ENCODE results near the gene KRTAP5-2.
A peak's percentile ranks its signal among the peaks of the same experiment; 100 is the strongest.

Gene KRTAP5-2

GRCh38 chr11:1643146-1643690 lies 45.1 kb upstream of the KRTAP5-2 start:
- no peak for TF ChIP-seq CTCF (conservative IDR thresholded peaks at IDR 0.05; ENCODE audit: low read depth, low read length)
- no peaks in the 10 kb centered on the region for H3K79me2 ChIP-seq (ENCODE audit: insufficient read depth, low read depth)

GRCh38 chr11:1642288-1643145 lies 44.4 kb upstream of the KRTAP5-2 start:
- Histone ChIP-seq H3K79me2 (ENCODE audit: insufficient read depth, low read depth) (no peaks in the 10 kb centered on the region), H3K4me3 (IDR thresholded peaks at IDR 0.05; ENCODE audit: insufficient read depth, low read depth, low read length) (no peak overlapping the region), H3K27me3 (ENCODE audit: insufficient read depth, low read depth) (peaks cover 88% of the 10 kb centered on the region), H3K27ac (no peak overlapping the region), H4K20me1 (ENCODE audit: insufficient read depth) (no peaks in the 10 kb centered on the region), H3K4me1 (ENCODE audit: low read depth, poor library complexity, severe bottlenecking) (peaks cover 3% of the 10 kb centered on the region), H3K4me2 (no peak overlapping the region), H3K36me3 (ENCODE audit: insufficient read depth) (no peaks in the 10 kb centered on the region), H3K9ac (no peak overlapping the region), H2AFZ (ENCODE audit: low read depth) (no peak overlapping the region)
- no peak for TF ChIP-seq CTCF (conservative IDR thresholded peaks at IDR 0.05; ENCODE audit: low read depth, low read length)

More at GRCh38 chr11:1643146-1643690, 45.1 kb upstream of the KRTAP5-2 start:
- H3K27ac ChIP-seq = no peak overlapping the region
- H3K4me1 ChIP-seq (ENCODE audit: low read depth, poor library complexity, severe bottlenecking) = no peaks in the 10 kb centered on the region
- no peak overlapping the region for H3K4me2 ChIP-seq
- H2AFZ ChIP-seq (ENCODE audit: low read depth) = no peak overlapping the region
- peaks cover 86% of the 10 kb centered on the region for H3K27me3 ChIP-seq (ENCODE audit: insufficient read depth, low read depth)
- no peaks in the 10 kb centered on the region for H4K20me1 ChIP-seq (ENCODE audit: insufficient read depth)
- no peak overlapping the region for H3K4me3 ChIP-seq (IDR thresholded peaks at IDR 0.05; ENCODE audit: insufficient read depth, low read depth, low read length)
- H3K36me3 ChIP-seq (ENCODE audit: insufficient read depth) = no peaks in the 10 kb centered on the region
- no peak overlapping the region for H3K9ac ChIP-seq

GRCh38 chr11:1641096-1641495 lies 43.0 kb upstream of the KRTAP5-2 start:
- Histone ChIP-seq H3K79me2 (ENCODE audit: insufficient read depth, low read depth) (no peaks in the 10 kb centered on the region), H3K4me2 (no peak overlapping the region), H3K9ac (no peak overlapping the region), H3K4me3 (IDR thresholded peaks at IDR 0.05; ENCODE audit: insufficient read depth, low read depth, low read length) (no peak overlapping the region), H3K4me1 (ENCODE audit: low read depth, poor library complexity, severe bottlenecking) (peaks cover 4% of the 10 kb centered on the region), H3K36me3 (ENCODE audit: insufficient read depth) (no peaks in the 10 kb centered on the region), H3K27ac (no peak overlapping the region), H3K27me3 (ENCODE audit: insufficient read depth, low read depth) (peaks cover 86% of the 10 kb centered on the region), H2AFZ (ENCODE audit: low read depth) (no peak overlapping the region), H4K20me1 (ENCODE audit: insufficient read depth) (no peaks in the 10 kb centered on the region)
- no peak for TF ChIP-seq CTCF (conservative IDR thresholded peaks at IDR 0.05; ENCODE audit: low read depth, low read length)

- Histone ChIP-seq H3K36me3 (ENCODE audit: insufficient read depth) (no peaks in the 10 kb centered on the region), H3K4me2 (no peak overlapping the region), H3K4me1 (ENCODE audit: low read depth, poor library complexity, severe bottlenecking) (peaks cover 4% of the 10 kb centered on the region), H3K79me2 (ENCODE audit: insufficient read depth, low read depth) (no peaks in the 10 kb centered on the region), H4K20me1 (ENCODE audit: insufficient read depth) (no peaks in the 10 kb centered on the region), H3K4me3 (IDR thresholded peaks at IDR 0.05; ENCODE audit: insufficient read depth, low read depth, low read length) (no peak overlapping the region), H3K27ac (no peak overlapping the region), H3K9ac (no peak overlapping the region), H2AFZ (ENCODE audit: low read depth) (no peak overlapping the region), H3K27me3 (ENCODE audit: insufficient read depth, low read depth) (peaks cover 85% of the 10 kb centered on the region)
- peak; percentile 85 for TF ChIP-seq CTCF (conservative IDR thresholded peaks at IDR 0.05; ENCODE audit: low read depth, low read length)
Observed at GRCh38 chr11:1640076-1640946, 42.2 kb upstream of the KRTAP5-2 start.
